ENCODE data around the gene RNF144B.
A peak's percentile ranks its signal among the peaks of the same experiment; 100 is the strongest.

RNF144B gene

GRCh38 chr6:18439581-18439980, 52.4 kb downstream of the RNF144B start:
- Histone ChIP-seq H3K79me2 (ENCODE audit: insufficient read depth, low read length) (no peaks in the 10 kb centered on the region), H3K9me2 (replicated peaks; ENCODE audit: low read depth, low read length) (no peaks in the 10 kb centered on the region), H3K27me3 (ENCODE audit: insufficient read depth, low read length, poor library complexity, severe bottlenecking) (no peaks in the 10 kb centered on the region), H3K4me3 (ENCODE audit: low read length, poor library complexity, severe bottlenecking) (no peak overlapping the region), H3K36me3 (ENCODE audit: insufficient read depth, low read length) (no peaks in the 10 kb centered on the region), H4K20me1 (ENCODE audit: insufficient read depth, low read length, poor library complexity, severe bottlenecking) (no peaks in the 10 kb centered on the region), H3F3A (ENCODE audit: low read depth) (no peaks in the 10 kb centered on the region; the same call in 1 of the 2 replicates), H3K9ac (ENCODE audit: low read depth, low read length, poor library complexity, severe bottlenecking) (no peak overlapping the region), H3K9me3 (ENCODE audit: insufficient read depth, low read depth, low read length) (no peaks in the 10 kb centered on the region), H3K4me1 (ENCODE audit: insufficient read depth, low read length, poor library complexity, severe bottlenecking) (peaks cover 23% of the 10 kb centered on the region), H2AFZ (ENCODE audit: low read length) (no peak overlapping the region), H3K4me2 (ENCODE audit: low read depth, low read length, poor library complexity, severe bottlenecking) (peak overlapping the region; percentile 35)
- no peak for TF ChIP-seq CTCF (conservative IDR thresholded peaks at IDR 0.05; ENCODE audit: low read length)
- no peak for TF ChIP-seq EZH2phosphoT487 (IDR thresholded peaks at IDR 0.05; ENCODE audit: borderline replicate concordance)

- Histone ChIP-seq H2AFZ (ENCODE audit: low read length) (no peak overlapping the region), H4K20me1 (ENCODE audit: insufficient read depth, low read length, poor library complexity, severe bottlenecking) (no peaks in the 10 kb centered on the region), H3K9me2 (replicated peaks; ENCODE audit: low read depth, low read length) (no peaks in the 10 kb centered on the region), H3K36me3 (ENCODE audit: insufficient read depth, low read length) (no peaks in the 10 kb centered on the region), H3K4me2 (ENCODE audit: low read depth, low read length, poor library complexity, severe bottlenecking) (no peak overlapping the region), H3K9ac (ENCODE audit: low read depth, low read length, poor library complexity, severe bottlenecking) (no peak overlapping the region), H3K4me1 (ENCODE audit: insufficient read depth, low read length, poor library complexity, severe bottlenecking) (peaks cover 29% of the 10 kb centered on the region), H3F3A (ENCODE audit: low read depth) (no peaks in the 10 kb centered on the region; the same call in 1 of the 2 replicates), H3K79me2 (ENCODE audit: insufficient read depth, low read length) (no peaks in the 10 kb centered on the region), H3K9me3 (ENCODE audit: insufficient read depth, low read depth, low read length) (no peaks in the 10 kb centered on the region), H3K4me3 (ENCODE audit: low read length, poor library complexity, severe bottlenecking) (no peak overlapping the region), H3K27me3 (ENCODE audit: insufficient read depth, low read length, poor library complexity, severe bottlenecking) (no peaks in the 10 kb centered on the region)
- TF ChIP-seq CTCF (conservative IDR thresholded peaks at IDR 0.05; ENCODE audit: low read length) (no peak), EZH2phosphoT487 (IDR thresholded peaks at IDR 0.05; ENCODE audit: borderline replicate concordance) (no peak)
Observed at GRCh38 chr6:18441251-18441979, 54.3 kb downstream of the RNF144B start.

- no peak for TF ChIP-seq EZH2phosphoT487 (IDR thresholded peaks at IDR 0.05; ENCODE audit: borderline replicate concordance)
- no peak for TF ChIP-seq CTCF (conservative IDR thresholded peaks at IDR 0.05; ENCODE audit: low read length)
- no peaks in the 10 kb centered on the region for H3K9me3 ChIP-seq (ENCODE audit: insufficient read depth, low read depth, low read length)
- no peak overlapping the region for H3K4me2 ChIP-seq (ENCODE audit: low read depth, low read length, poor library complexity, severe bottlenecking)
- no peak overlapping the region for H3K4me3 ChIP-seq (ENCODE audit: low read length, poor library complexity, severe bottlenecking)
- peaks cover 28% of the 10 kb centered on the region for H3K4me1 ChIP-seq (ENCODE audit: insufficient read depth, low read length, poor library complexity, severe bottlenecking)
- no peaks in the 10 kb centered on the region for H3K79me2 ChIP-seq (ENCODE audit: insufficient read depth, low read length)
- no peaks in the 10 kb centered on the region for H3K27me3 ChIP-seq (ENCODE audit: insufficient read depth, low read length, poor library complexity, severe bottlenecking)
- H2AFZ ChIP-seq (ENCODE audit: low read length): no peak overlapping the region
- no peaks in the 10 kb centered on the region for H3K9me2 ChIP-seq (replicated peaks; ENCODE audit: low read depth, low read length)
- H3K9ac ChIP-seq (ENCODE audit: low read depth, low read length, poor library complexity, severe bottlenecking): no peak overlapping the region
- no peaks in the 10 kb centered on the region; the same call in 1 of the 2 replicates for H3F3A ChIP-seq (ENCODE audit: low read depth)
- no peaks in the 10 kb centered on the region for H3K36me3 ChIP-seq (ENCODE audit: insufficient read depth, low read length)
- no peaks in the 10 kb centered on the region for H4K20me1 ChIP-seq (ENCODE audit: insufficient read depth, low read length, poor library complexity, severe bottlenecking)
Observed at GRCh38 chr6:18444111-18444510, 57.0 kb downstream of the RNF144B start.

All from Loucy (cell line).